ENCODE results near the gene FXYD7. TPM values are rescaled to one million over a fixed set of nuclear protein-coding genes. Genes with fewer than 3 reads are reported as not detected.

Gene FXYD7
- total and polyA plus RNA-seq, 2 of the 13 experiments (the other 11 are each of a cell fraction or from before 2014, with no cell fraction given): 0.55 TPM; not detected in 1

- no peak for TF ChIP-seq HMGXB3 (CRISPR knock-in tag; IDR thresholded peaks at IDR 0.05; ENCODE audit: borderline replicate concordance)
- TF ChIP-seq YY1 (IDR thresholded peaks at IDR 0.05; ENCODE audit: insufficient read depth, insufficient replicate concordance, low read depth, low read length): no peak
- TF ChIP-seq BATF2 (CRISPR knock-in tag; IDR thresholded peaks at IDR 0.05): no peak
- no peak for TF ChIP-seq ZMYM2 (CRISPR knock-in tag; IDR thresholded peaks at IDR 0.05)
- TF ChIP-seq KDM6A (CRISPR knock-in tag; IDR thresholded peaks at IDR 0.05; ENCODE audit: low read depth): no peak
- 0 out of 2 replicates have a peak, but pooled peaks have one; percentile 9 for TF ChIP-seq FOXK1 (CRISPR knock-in tag; IDR thresholded peaks at IDR 0.05; ENCODE audit: borderline replicate concordance, low read depth)
- TF ChIP-seq ZNF180 (CRISPR knock-in tag; IDR thresholded peaks at IDR 0.05; ENCODE audit: borderline replicate concordance, low read depth): no peak
- TF ChIP-seq SP1 (IDR thresholded peaks at IDR 0.05): no peak
- no peak for TF ChIP-seq SP1 (CRISPR knock-in tag; IDR thresholded peaks at IDR 0.05)
- TF ChIP-seq REL (CRISPR knock-in tag; conservative IDR thresholded peaks at IDR 0.05): no peak
- TF ChIP-seq ZSCAN20 (CRISPR knock-in tag; IDR thresholded peaks at IDR 0.05; ENCODE audit: borderline replicate concordance): no peak
- TF ChIP-seq ZNF883 (CRISPR knock-in tag; IDR thresholded peaks at IDR 0.05; ENCODE audit: not compliant biosample characterization): peak; percentile 23
- no peak; the same call in 1 of the 2 replicates for TF ChIP-seq JUN (CRISPR knock-in tag; IDR thresholded peaks at IDR 0.05)
- no peak for TF ChIP-seq AKAP8 (CRISPR knock-in tag; IDR thresholded peaks at IDR 0.05)
- no peak for TF ChIP-seq ZNF781 (CRISPR knock-in tag; IDR thresholded peaks at IDR 0.05; ENCODE audit: borderline replicate concordance, not compliant biosample characterization)
- no peak for TF ChIP-seq CBX2 (IDR thresholded peaks at IDR 0.05; ENCODE audit: low read depth, low read length)
- no peak for TF ChIP-seq CBX2 (CRISPR knock-in tag; IDR thresholded peaks at IDR 0.05; ENCODE audit: low read depth)
- TF ChIP-seq ZBTB44 (CRISPR knock-in tag; IDR thresholded peaks at IDR 0.05): no peak
- peak; percentile 58; the same call in 1 of the 2 replicates for TF ChIP-seq HNF4A (CRISPR knock-in tag; IDR thresholded peaks at IDR 0.05)
- TF ChIP-seq ZFP82 (CRISPR knock-in tag; IDR thresholded peaks at IDR 0.05; ENCODE audit: borderline replicate concordance): no peak
- TF ChIP-seq ZNF703 (CRISPR knock-in tag; IDR thresholded peaks at IDR 0.05; ENCODE audit: borderline replicate concordance): no peak
- TF ChIP-seq SAFB2 (CRISPR knock-in tag; IDR thresholded peaks at IDR 0.05; ENCODE audit: borderline replicate concordance, low read depth): no peak
- no peak for TF ChIP-seq PRMT3 (CRISPR knock-in tag; IDR thresholded peaks at IDR 0.05; ENCODE audit: borderline replicate concordance, low read depth)
- no peak for TF ChIP-seq GPN1 (CRISPR knock-in tag; IDR thresholded peaks at IDR 0.05; ENCODE audit: borderline replicate concordance)
- TF ChIP-seq DNMT3B (CRISPR knock-in tag; conservative IDR thresholded peaks at IDR 0.05): no peak
Measured at GRCh38 chr19:35136977-35137702, 5.9 kb upstream of the FXYD7 start (continued).

Measured in HepG2 (cell line).